Suprapubic skin (tissue), 4 donors: ENCODE measurements around the gene NEURL1.

ENCODE experiments used
- EP300 ChIP-seq: sonication (generic); formaldehyde crosslinking; IDR thresholded peaks from one replicate; pipeline ENCODE4 v1.6.1; 2017; ENCODE audit warnings: antibody characterized with exemption
- POLR2A ChIP-seq, 2 donors: fragments of 450-650 bp; IDR thresholded peaks; one replicate each; pipeline ENCODE4 v1.6.1; 2017; ENCODE audit warnings: antibody characterized with exemption in 2 of 2, mild to moderate bottlenecking in 2 of 2, moderate library complexity in 2 of 2
- POLR2AphosphoS5 ChIP-seq, 3 donors: sonication (generic); formaldehyde crosslinking; IDR thresholded peaks; one replicate each; pipeline ENCODE4 v1.6.1; 2017; ENCODE audit warnings: antibody characterized with exemption in 3 of 3
- TF ChIP-seq, protein P1 (sequence below), 2 donors: fragments of 200-600 bp in 1 of 2; fragments of 450-650 bp in 1 of 2; sonication (generic) in 1 of 2; IDR thresholded peaks; one replicate each; pipeline ENCODE4 v1.5.1; 2016 to 2019; ENCODE audit warnings: antibody characterized with exemption in 2 of 2, mild to moderate bottlenecking in 1 of 2, moderate library complexity in 1 of 2

DNA sequence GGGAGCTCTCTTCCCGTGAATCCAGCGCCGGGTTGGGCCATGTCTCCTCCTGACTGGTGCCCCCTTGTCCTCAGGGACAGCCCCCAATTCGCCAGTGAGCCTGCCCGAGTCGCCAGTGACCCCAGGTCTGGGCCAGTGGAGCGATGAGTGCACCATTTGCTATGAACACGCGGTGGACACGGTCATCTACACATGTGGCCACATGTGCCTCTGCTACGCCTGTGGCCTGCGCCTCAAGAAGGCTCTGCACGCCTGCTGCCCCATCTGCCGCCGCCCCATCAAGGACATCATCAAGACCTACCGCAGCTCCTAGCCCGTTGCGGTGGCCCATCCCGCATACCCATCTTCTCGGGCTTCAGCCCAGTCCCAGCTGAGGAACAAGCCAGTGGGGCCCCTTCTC is 96.6 kb downstream of the NEURL1 start:
- TF ChIP-seq, protein P1, sequence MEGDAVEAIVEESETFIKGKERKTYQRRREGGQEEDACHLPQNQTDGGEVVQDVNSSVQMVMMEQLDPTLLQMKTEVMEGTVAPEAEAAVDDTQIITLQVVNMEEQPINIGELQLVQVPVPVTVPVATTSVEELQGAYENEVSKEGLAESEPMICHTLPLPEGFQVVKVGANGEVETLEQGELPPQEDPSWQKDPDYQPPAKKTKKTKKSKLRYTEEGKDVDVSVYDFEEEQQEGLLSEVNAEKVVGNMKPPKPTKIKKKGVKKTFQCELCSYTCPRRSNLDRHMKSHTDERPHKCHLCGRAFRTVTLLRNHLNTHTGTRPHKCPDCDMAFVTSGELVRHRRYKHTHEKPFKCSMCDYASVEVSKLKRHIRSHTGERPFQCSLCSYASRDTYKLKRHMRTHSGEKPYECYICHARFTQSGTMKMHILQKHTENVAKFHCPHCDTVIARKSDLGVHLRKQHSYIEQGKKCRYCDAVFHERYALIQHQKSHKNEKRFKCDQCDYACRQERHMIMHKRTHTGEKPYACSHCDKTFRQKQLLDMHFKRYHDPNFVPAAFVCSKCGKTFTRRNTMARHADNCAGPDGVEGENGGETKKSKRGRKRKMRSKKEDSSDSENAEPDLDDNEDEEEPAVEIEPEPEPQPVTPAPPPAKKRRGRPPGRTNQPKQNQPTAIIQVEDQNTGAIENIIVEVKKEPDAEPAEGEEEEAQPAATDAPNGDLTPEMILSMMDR (IDR thresholded peaks at IDR 0.05) = no peak
- TF ChIP-seq POLR2AphosphoS5 (IDR thresholded peaks at IDR 0.05) = no peak
- no peak for TF ChIP-seq POLR2A (IDR thresholded peaks at IDR 0.05)
- no peak for TF ChIP-seq EP300
